ENCODE measurements around the gene KLHL12. TPM values are rescaled to one million over a fixed set of nuclear protein-coding genes. Genes with fewer than 3 reads are reported as not detected.

Gene KLHL12
- total and polyA plus RNA-seq, 8 donors: 26.6 to 40.0 (median 35.6) TPM

DNA sequence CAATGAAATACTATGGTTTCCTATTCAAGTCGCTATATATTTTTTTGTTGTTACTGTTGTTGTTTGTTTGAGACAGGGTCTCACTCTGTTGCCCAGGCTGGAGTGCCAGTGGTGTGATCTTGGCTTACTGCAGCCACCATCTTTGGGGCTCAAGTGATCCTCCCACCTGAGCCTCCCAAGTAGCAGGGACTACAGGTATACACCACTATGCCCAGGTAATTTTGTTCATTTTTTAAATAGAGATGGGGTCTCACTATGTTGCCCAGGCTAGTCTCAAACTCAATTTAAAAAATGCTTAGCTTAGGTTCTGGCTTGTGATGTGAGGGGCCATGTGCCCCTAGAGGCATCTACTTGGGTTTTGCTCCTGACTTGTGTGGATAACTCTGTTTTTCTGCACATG lies 47.9 kb downstream of the KLHL12 start:
- H3K27me3 ChIP-seq: no peaks in the 10 kb centered on the region
- intact Hi-C loops (cut with DNase I): no loop called here
- no peak for DNase-seq
- ATAC-seq: no peak
- no peak overlapping the region for H3K4me3 ChIP-seq
- H3K36me3 ChIP-seq: peaks cover 0 to 39% of the 10 kb centered on the region in 2 donors
- H3K4me1 ChIP-seq: no peaks in the 10 kb centered on the region
- H3K27ac ChIP-seq: no peak overlapping the region
- H3K9me3 ChIP-seq: no peaks in the 10 kb centered on the region
- TF ChIP-seq, protein P1, sequence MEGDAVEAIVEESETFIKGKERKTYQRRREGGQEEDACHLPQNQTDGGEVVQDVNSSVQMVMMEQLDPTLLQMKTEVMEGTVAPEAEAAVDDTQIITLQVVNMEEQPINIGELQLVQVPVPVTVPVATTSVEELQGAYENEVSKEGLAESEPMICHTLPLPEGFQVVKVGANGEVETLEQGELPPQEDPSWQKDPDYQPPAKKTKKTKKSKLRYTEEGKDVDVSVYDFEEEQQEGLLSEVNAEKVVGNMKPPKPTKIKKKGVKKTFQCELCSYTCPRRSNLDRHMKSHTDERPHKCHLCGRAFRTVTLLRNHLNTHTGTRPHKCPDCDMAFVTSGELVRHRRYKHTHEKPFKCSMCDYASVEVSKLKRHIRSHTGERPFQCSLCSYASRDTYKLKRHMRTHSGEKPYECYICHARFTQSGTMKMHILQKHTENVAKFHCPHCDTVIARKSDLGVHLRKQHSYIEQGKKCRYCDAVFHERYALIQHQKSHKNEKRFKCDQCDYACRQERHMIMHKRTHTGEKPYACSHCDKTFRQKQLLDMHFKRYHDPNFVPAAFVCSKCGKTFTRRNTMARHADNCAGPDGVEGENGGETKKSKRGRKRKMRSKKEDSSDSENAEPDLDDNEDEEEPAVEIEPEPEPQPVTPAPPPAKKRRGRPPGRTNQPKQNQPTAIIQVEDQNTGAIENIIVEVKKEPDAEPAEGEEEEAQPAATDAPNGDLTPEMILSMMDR (IDR thresholded peaks at IDR 0.05): no peak

DNA sequence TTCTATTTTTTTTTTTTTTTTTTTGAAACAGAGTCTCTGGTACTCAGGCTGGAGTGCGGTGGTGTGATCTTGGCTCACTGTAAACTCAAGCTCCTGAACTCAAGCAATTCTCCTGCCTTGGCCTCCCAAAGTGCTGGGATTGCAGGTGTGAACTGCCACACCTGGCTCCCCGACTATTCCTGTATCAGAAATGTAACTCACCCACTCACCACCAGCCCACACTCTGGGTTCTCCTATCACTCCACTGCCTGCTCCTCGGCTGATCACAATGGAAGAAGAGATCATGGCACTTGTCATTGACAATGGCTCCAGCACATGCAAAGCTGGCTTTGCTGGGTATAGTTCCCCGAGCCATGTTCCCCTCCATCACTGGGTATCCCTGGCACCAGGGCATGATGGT lies 54.0 kb downstream of the KLHL12 start:
- no peaks in the 10 kb centered on the region for H3K27me3 ChIP-seq
- intact Hi-C loops (cut with DNase I): no loop called here
- H3K4me3 ChIP-seq: no peak overlapping the region
- H3K9me3 ChIP-seq: no peaks in the 10 kb centered on the region
- DNase-seq (no peak), ATAC-seq (no peak)
- no peak overlapping the region for H3K27ac ChIP-seq
- peaks cover 0 to 4% of the 10 kb centered on the region in 2 donors for H3K36me3 ChIP-seq
- no peaks in the 10 kb centered on the region for H3K4me1 ChIP-seq
- TF ChIP-seq, protein P1 (IDR thresholded peaks at IDR 0.05): no peak

DNA sequence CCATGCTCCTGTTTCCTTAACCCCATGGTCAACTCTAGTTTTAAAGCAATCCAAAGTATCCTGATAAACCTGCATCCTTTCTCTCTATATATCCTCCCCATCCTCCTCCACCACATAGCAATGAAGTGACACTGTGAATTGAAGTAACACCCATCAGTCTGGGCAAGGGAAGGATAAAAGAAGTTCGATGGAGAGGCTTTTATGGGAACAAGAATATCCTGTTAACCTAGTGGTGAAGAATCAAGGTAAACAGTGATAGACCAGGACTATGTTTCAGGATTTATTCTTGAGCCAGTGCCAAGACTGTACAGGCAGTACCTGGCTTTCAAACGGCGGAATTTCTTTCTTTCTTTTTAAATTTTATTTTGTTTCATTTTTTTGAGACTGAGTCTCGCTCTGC lies 55.7 kb downstream of the KLHL12 start:
- TF ChIP-seq, protein P1 (IDR thresholded peaks at IDR 0.05): no peak
- no peak overlapping the region for H3K4me3 ChIP-seq
- ATAC-seq: no peak
- no peak overlapping the region for H3K27ac ChIP-seq
- no peaks in the 10 kb centered on the region for H3K27me3 ChIP-seq
- intact Hi-C loops (cut with DNase I): no loop called here
- DNase-seq: no peak
- peaks cover 0 to 3% of the 10 kb centered on the region in 2 donors for H3K36me3 ChIP-seq
- no peaks in the 10 kb centered on the region for H3K4me1 ChIP-seq
- H3K9me3 ChIP-seq: no peaks in the 10 kb centered on the region

DNA sequence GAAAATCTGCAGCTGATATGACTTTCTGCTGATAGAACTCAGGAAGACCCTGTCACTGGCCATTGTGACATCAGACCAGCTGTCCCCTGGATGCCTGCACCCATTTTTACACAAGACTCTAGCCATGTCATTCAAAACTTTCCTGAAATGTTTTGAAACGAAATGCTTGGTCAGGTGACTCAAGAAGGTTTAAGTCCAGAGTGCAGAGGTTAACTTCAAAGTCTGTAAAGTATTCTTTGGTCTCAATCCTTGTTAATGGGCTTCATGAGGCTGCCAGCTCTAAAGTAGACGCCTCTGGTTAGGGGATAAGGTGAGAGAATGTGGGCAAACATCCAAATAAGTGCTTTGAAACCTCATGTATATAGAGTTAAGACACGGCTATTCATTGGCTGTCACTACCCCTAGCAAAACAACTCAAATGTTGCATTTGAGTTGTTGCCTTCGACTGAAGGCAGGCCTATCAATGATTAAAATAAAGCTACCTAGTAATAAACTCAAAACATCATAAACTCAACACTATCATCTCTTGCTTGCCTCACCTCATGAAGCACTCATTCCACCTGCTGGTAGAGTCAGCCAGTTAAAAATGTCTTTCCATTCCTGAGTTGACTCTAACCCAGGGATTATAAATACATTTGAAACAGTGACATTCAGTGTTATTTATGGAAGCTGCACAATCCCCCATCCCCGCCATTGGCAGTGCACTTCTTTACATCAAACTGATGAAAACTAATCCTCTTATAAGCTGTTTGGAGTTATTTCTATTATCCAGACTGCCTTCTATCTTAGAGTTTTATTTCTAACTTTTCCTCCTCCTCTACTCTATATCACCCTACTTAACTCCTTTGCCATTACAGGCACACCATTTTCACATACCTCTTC lies 64.1 kb downstream of the KLHL12 start:
- H3K9me3 ChIP-seq: no peaks in the 10 kb centered on the region
- H3K27ac ChIP-seq: no peak overlapping the region
- DNase-seq (no peak), ATAC-seq (no peak)
- peaks cover 0 to 12% of the 10 kb centered on the region in 2 donors for H3K27me3 ChIP-seq
- intact Hi-C loops (cut with DNase I): no loop called here
- peaks cover 3 to 39% of the 10 kb centered on the region in 2 donors for H3K4me1 ChIP-seq
- TF ChIP-seq, protein P1 (IDR thresholded peaks at IDR 0.05): no peak
- no peak overlapping the region for H3K4me3 ChIP-seq
- H3K36me3 ChIP-seq: no peaks in the 10 kb centered on the region

DNA sequence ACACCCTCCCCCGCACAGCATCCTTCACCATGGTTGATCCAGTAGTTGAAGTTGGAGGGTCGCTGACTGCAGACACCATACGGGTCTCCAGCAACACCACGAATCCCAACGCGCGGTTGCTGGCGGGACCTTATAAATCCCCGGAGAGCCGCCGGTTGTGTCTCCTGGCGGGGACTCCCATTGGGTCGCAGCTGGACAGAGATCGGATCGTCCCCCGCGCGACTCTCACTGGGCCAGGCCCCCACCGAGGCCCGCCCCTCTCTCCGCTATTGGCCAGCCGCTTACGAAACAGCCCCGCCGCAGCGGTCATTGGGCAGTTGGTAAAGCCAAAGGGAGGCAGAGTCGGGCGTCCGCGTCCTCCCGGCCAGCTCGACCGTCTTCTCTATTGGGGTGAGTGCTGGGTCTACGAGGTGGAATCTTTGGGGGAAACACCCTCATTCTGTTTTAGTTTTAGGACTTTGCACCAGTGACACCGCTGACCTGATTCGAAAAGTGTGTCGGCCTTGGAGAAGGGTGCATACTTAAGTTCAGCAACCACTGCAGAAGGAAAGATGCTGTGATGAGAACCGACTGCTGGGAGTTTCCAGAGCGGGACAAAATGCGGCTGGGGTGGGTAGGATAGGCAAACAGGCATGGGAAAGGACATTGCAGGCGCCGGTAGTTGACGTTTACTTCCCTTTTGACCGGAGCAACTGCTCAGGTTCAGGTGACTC lies 65.5 kb downstream of the KLHL12 start:
- Histone ChIP-seq H3K4me1 (peaks cover 3 to 40% of the 10 kb centered on the region in 2 donors), H3K9me3 (no peaks in the 10 kb centered on the region), H3K27ac (peak overlapping the region in 1 of 2 donors; percentile 41), H3K4me3 (peak overlapping the region; percentile 72 to 79), H3K27me3 (peaks cover 0 to 12% of the 10 kb centered on the region in 2 donors), H3K36me3 (no peaks in the 10 kb centered on the region)
- ATAC-seq: peak; percentile 98
- TF ChIP-seq, protein P1 (IDR thresholded peaks at IDR 0.05): no peak
- intact Hi-C loops (cut with DNase I): no loop called here
- DNase-seq: peak; percentile 81 to 98 (median 93)
